Left ventricle myocardium inferior (tissue), 1 donor: ENCODE results near the gene WFIKKN1. TPM values are rescaled to one million over a fixed set of nuclear protein-coding genes. Genes with fewer than 3 reads are reported as not detected.

Experiments
- DNase-seq: peaks from one replicate; pipeline ENCODE4 v3.0.0-alpha.2; 2020
- H3K27ac ChIP-seq: fragments of 200-600 bp; replicated peaks from 2 replicates; pipeline ENCODE4 v1.8.0; 2021
- H3K27me3 ChIP-seq: fragments of 200-600 bp; 2 replicates; pipeline ENCODE4 v1.8.0; 2021; ENCODE audit warnings: low read depth
- H3K36me3 ChIP-seq: fragments of 200-600 bp; 2 replicates; pipeline ENCODE4 v1.8.0; 2021
- H3K4me1 ChIP-seq: fragments of 200-600 bp; 2 replicates; pipeline ENCODE4 v1.8.0; 2021
- H3K4me3 ChIP-seq: fragments of 200-600 bp; 2 replicates; pipeline ENCODE4 v1.8.0; 2021; ENCODE audit warnings: mild to moderate bottlenecking, moderate library complexity
- H3K9me3 ChIP-seq: fragments of 200-600 bp; replicated peaks from 2 replicates; pipeline ENCODE4 v1.8.0; 2021
- intact Hi-C: fragments of 100-400 bp; cut with micrococcal nuclease; formaldehyde crosslinking; loops from one replicate; pipeline ENCODE4 v1.11.0; 2022
- total RNA-seq: library from RNA; stranded (reverse); fragmentation: NEBNext Ultra II Directional; extraction: Animal tissue kit (Norgen Biotek cat#: 25700); gene quantifications from one replicate; pipeline ENCODE4 v1.2.1, GENCODE V29; 2021
- TF ChIP-seq, protein P1 (sequence below): fragments of 200-600 bp; IDR thresholded peaks from 2 replicates; pipeline ENCODE4 v1.8.0; 2021; ENCODE audit warnings: antibody characterized with exemption, mild to moderate bottlenecking, borderline replicate concordance
- donor health status: DM: no; HTN: yes; CAD: no; lungs with severe emphysema.

The WFIKKN1 gene
- total RNA-seq, 1 donor from 2014 or later, result 0.14 TPM

DNA sequence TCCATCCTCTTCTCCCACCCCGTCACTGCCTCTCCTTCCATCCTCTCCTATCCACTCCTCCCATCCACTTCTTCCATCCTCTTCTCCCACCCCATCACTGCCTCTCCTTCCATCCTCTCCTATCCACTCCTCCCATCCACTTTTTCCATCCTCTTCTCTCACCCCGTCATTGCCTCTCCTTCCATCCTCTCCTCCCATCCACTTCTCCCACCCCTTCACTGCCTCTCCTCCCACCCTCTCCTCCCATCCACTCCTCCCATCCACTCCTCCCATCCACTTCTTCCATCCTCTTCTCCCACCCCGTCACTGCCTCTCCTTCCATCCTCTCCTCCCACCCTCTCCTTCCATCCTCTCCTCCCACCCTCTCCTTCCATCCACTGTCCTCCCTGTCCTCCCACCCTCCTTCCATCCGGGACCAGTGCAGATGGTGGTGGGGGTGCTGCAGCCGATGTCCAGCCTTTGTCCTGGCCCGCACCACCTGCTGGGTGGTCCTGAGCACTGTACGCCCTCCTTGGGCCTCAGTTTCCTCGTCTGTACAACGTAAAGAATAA is 1.1 kb downstream of the WFIKKN1 start:
- H3K27ac ChIP-seq, result no peak overlapping the region
- TF ChIP-seq, protein P1, sequence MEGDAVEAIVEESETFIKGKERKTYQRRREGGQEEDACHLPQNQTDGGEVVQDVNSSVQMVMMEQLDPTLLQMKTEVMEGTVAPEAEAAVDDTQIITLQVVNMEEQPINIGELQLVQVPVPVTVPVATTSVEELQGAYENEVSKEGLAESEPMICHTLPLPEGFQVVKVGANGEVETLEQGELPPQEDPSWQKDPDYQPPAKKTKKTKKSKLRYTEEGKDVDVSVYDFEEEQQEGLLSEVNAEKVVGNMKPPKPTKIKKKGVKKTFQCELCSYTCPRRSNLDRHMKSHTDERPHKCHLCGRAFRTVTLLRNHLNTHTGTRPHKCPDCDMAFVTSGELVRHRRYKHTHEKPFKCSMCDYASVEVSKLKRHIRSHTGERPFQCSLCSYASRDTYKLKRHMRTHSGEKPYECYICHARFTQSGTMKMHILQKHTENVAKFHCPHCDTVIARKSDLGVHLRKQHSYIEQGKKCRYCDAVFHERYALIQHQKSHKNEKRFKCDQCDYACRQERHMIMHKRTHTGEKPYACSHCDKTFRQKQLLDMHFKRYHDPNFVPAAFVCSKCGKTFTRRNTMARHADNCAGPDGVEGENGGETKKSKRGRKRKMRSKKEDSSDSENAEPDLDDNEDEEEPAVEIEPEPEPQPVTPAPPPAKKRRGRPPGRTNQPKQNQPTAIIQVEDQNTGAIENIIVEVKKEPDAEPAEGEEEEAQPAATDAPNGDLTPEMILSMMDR, result no peak
- peaks cover 45% of the 10 kb centered on the region for H3K4me1 ChIP-seq
- H3K27me3 ChIP-seq, result no peaks in the 10 kb centered on the region
- no peaks in the 10 kb centered on the region for H3K9me3 ChIP-seq
- H3K4me3 ChIP-seq, result no peak overlapping the region
- DNase-seq, result no peak
- H3K36me3 ChIP-seq, result peaks cover 39% of the 10 kb centered on the region
- intact Hi-C loops, result no loop called here

DNA sequence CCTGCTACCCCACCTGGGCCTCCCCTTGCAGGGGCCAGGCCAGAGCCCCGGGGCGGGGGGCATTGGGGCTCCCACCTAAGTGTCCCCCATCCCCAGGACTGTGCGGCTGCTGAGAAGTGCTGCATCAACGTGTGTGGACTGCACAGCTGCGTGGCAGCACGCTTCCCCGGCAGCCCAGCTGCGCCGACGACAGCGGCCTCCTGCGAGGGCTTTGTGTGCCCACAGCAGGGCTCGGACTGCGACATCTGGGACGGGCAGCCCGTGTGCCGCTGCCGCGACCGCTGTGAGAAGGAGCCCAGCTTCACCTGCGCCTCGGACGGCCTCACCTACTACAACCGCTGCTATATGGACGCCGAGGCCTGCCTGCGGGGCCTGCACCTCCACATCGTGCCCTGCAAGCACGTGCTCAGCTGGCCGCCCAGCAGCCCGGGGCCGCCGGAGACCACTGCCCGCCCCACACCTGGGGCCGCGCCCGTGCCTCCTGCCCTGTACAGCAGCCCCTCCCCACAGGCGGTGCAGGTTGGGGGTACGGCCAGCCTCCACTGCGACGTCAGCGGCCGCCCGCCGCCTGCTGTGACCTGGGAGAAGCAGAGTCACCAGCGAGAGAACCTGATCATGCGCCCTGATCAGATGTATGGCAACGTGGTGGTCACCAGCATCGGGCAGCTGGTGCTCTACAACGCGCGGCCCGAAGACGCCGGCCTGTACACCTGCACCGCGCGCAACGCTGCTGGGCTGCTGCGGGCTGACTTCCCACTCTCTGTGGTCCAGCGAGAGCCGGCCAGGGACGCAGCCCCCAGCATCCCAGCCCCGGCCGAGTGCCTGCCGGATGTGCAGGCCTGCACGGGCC is 1.9 kb downstream of the WFIKKN1 start:
- peaks cover 31% of the 10 kb centered on the region for H3K36me3 ChIP-seq
- no peak for DNase-seq
- intact Hi-C loops, result no loop called here
- no peak overlapping the region for H3K4me3 ChIP-seq
- peaks cover 50% of the 10 kb centered on the region for H3K4me1 ChIP-seq
- TF ChIP-seq, protein P1, result no peak
- H3K27me3 ChIP-seq, result no peaks in the 10 kb centered on the region
- H3K27ac ChIP-seq, result no peak overlapping the region
- no peaks in the 10 kb centered on the region for H3K9me3 ChIP-seq

DNA sequence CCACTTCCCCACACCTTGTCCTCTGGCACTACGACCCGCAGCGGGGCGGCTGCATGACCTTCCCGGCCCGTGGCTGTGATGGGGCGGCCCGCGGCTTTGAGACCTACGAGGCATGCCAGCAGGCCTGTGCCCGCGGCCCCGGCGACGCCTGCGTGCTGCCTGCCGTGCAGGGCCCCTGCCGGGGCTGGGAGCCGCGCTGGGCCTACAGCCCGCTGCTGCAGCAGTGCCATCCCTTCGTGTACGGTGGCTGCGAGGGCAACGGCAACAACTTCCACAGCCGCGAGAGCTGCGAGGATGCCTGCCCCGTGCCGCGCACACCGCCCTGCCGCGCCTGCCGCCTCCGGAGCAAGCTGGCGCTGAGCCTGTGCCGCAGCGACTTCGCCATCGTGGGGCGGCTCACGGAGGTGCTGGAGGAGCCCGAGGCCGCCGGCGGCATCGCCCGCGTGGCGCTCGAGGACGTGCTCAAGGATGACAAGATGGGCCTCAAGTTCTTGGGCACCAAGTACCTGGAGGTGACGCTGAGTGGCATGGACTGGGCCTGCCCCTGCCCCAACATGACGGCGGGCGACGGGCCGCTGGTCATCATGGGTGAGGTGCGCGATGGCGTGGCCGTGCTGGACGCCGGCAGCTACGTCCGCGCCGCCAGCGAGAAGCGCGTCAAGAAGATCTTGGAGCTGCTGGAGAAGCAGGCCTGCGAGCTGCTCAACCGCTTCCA is 2.7 kb downstream of the WFIKKN1 start:
- Histone ChIP-seq H3K4me3 (no peak overlapping the region), H3K27ac (no peak overlapping the region), H3K4me1 (peaks cover 57% of the 10 kb centered on the region), H3K27me3 (no peaks in the 10 kb centered on the region), H3K36me3 (peaks cover 23% of the 10 kb centered on the region), H3K9me3 (no peaks in the 10 kb centered on the region)
- TF ChIP-seq, protein P1, result no peak
- intact Hi-C loops, result no loop called here
- DNase-seq, result no peak

DNA sequence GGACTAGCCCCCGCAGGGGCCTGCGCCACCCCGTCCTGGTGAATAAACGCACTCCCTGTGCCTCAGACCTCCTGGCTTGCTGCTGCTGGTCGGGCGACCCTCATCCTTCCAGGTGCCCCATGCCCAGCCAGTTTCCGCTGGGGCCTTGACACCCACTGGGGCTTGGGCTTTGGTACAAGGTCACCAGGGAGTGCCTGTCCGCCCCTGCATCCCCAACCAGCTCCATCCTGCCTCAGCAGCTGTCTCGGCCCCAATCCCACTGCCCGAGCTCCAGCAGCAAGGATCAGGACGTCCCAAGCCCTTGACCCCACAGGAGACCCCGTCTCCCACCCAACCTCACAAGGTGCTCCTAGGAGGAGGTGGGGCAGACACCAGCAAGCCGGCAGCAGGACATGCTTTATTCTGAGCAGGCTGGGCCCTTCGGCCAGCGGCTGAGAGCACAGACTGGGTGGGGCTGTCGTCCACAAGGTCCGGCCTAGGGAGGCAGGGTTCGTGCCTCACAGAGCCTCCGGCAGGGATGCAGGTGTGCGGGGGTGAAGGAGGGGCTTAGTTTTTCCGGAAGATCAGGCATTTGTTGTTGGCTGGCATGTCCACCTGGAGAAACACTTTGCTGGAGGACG is 3.4 kb downstream of the WFIKKN1 start:
- intact Hi-C loops, result no loop called here
- Histone ChIP-seq H3K4me3 (no peak overlapping the region), H3K9me3 (no peaks in the 10 kb centered on the region), H3K27ac (no peak overlapping the region), H3K36me3 (peaks cover 22% of the 10 kb centered on the region), H3K4me1 (peaks cover 58% of the 10 kb centered on the region), H3K27me3 (no peaks in the 10 kb centered on the region)
- TF ChIP-seq, protein P1, result no peak
- no peak for DNase-seq

DNA sequence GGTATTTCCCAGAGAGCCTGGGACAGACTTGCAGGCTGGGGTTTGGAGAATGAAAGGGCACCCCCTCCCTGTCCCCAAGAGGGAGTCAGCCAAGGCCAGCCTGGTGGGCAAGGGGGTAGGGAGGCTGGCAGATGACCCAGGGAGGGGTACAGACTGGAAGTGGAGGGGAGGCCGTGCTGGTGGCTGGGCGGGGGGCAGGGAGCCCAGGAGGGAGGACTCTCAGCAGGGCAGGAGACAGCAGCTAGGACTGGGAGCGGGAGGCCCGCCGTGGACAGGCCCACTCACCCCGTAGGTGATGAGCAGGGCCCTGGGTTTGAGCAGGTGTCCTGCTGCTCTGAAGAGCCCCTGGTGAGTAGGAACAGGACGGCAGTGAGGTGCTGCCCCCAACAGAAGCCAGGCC is 4.2 kb downstream of the WFIKKN1 start:
- intact Hi-C loops, result no loop called here
- no peak for DNase-seq

More for the DNA sequence above, 4.2 kb downstream of the WFIKKN1 start:
- Histone ChIP-seq H3K27ac (no peak overlapping the region), H3K27me3 (no peaks in the 10 kb centered on the region), H3K4me1 (peaks cover 50% of the 10 kb centered on the region), H3K9me3 (no peaks in the 10 kb centered on the region), H3K4me3 (peak overlapping the region; percentile 91), H3K36me3 (peaks cover 22% of the 10 kb centered on the region)
- TF ChIP-seq, protein P1, result no peak
